A549 treated with AZD2906 at 1 μM for 4 hours (cell line): ENCODE data around the gene RNFT1. TPM values are rescaled to one million over a fixed set of nuclear protein-coding genes. Genes with fewer than 3 reads are reported as not detected.

Experiments used
- total RNA-seq: library from RNA; stranded (reverse); fragments of 200-300 nt; extraction: Qiagen RNA extraction; gene quantifications from 5 replicates; pipeline ENCODE4 v1.2.3, GENCODE V29; 2022

RNFT1 gene
- 11.5 to 12.6 TPM (median 11.8 TPM) in 5 replicates for total RNA-seq

DNA sequence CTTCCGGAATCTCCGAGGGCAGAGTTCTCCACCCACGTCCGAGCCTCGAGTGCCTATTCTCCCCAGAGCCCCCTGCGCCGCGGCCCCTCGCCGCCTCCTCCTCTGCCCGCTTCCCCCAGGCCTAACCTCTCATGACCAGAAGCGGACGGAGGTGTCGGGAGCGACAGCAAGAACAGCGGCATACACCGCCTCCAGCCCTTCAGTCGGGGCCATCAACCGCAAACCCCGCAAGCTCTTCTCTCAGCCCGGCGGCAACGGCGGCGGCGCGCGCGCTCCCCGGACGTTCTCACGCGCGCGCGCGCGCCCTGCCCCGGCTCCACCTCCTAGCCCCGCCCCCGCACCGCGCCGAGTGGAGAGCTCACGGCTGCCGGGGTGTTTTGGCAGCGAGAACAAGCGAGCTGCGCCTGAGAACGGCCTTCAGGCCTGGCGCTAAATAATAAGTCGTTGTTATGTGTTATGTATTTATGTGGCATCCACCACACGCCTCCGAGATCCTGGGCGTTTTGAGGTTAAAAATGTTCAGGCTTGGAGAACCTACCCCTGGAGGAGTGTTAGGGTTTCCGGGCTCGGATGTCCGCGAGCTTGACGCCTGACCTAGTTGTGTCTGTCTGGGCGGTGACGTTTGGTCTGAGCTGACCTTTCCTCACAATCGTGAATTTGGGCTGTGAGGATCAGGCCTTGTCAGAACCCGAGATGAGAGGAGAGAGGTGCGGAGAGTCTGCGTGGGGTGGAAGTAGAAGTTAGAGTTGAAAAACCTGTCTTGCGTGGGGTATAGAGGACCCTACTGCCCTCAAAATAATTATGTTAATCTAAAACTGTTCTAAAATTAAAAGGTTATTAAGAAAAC lies at the start of gene RNFT1:
Gene RNFT1, minus strand, starts transcription at position 259 of the 847 bp plus-strand sequence. Its CDS starts 77 bp downstream, at position 182.

Other genes starting within 250 kb of the RNFT1 start
- 9.1 to 10.4 TPM (median 10.0 TPM) in 5 replicates for gene TUBD1, start 71.8 kb downstream of the RNFT1 start, total RNA-seq
- 36.7 to 54.1 TPM (median 44.6 TPM) in 5 replicates for gene RPS6KB1, start 71.6 kb downstream of the RNFT1 start, total RNA-seq
- 15.7 to 21.0 TPM (median 17.4 TPM) in 5 replicates for gene HEATR6, start 114.2 kb upstream of the RNFT1 start, total RNA-seq
- 0.11 to 0.28 TPM (median 0.21 TPM) in 4 of 5 replicates, not detected in the other for gene CA4, start 185.2 kb upstream of the RNFT1 start, total RNA-seq